Measurements from ENCODE around the gene PTPN1.
"Not testable (repeated sequence)": the region's sequence is repeated elsewhere in the genome, so short reads cannot be mapped to it uniquely, and the experiment has no call there.

PTPN1 gene

GRCh38 chr20:50533464-50533863 lies 23.3 kb downstream of the PTPN1 start:
- no peak overlapping the region for H3K4me3 ChIP-seq (ENCODE audit: low read length)
- no peak for TF ChIP-seq CTCF (conservative IDR thresholded peaks at IDR 0.05; ENCODE audit: low read length)
- no peak for DNase-seq (ENCODE audit: low read depth)

- peak; percentile 91 for DNase-seq (ENCODE audit: low read depth)
- H3K4me3 ChIP-seq (ENCODE audit: low read length), result no peak overlapping the region
- no peak for TF ChIP-seq CTCF (conservative IDR thresholded peaks at IDR 0.05; ENCODE audit: low read length)
These were observed 24.4 kb downstream of the PTPN1 start for GRCh38 chr20:50534567-50534966.

GRCh38 chr20:50535162-50535561 lies 25.0 kb downstream of the PTPN1 start:
- H3K4me3 ChIP-seq (ENCODE audit: low read length), result no peak overlapping the region
- no peak for DNase-seq (ENCODE audit: low read depth)
- TF ChIP-seq CTCF (conservative IDR thresholded peaks at IDR 0.05; ENCODE audit: low read length), result no peak

- no peak for DNase-seq (ENCODE audit: low read depth)
- no peak for TF ChIP-seq CTCF (conservative IDR thresholded peaks at IDR 0.05; ENCODE audit: low read length)
- no peak overlapping the region for H3K4me3 ChIP-seq (ENCODE audit: low read length)
These were observed 26.1 kb downstream of the PTPN1 start for GRCh38 chr20:50536333-50536732.

GRCh38 chr20:50537546-50538201 lies 27.5 kb downstream of the PTPN1 start:
- TF ChIP-seq CTCF (conservative IDR thresholded peaks at IDR 0.05; ENCODE audit: low read length), result no peak
- DNase-seq (ENCODE audit: low read depth), result no peak
- no peak overlapping the region for H3K4me3 ChIP-seq (ENCODE audit: low read length)

GRCh38 chr20:50538276-50538675 lies 28.1 kb downstream of the PTPN1 start:
- no peak for DNase-seq (ENCODE audit: low read depth)
- H3K4me3 ChIP-seq (ENCODE audit: low read length), result no peak overlapping the region
- no peak for TF ChIP-seq CTCF (conservative IDR thresholded peaks at IDR 0.05; ENCODE audit: low read length)

- not testable (repeated sequence) for DNase-seq (ENCODE audit: low read depth); H3K4me3 ChIP-seq (ENCODE audit: low read length)
These were observed 29.6 kb downstream of the PTPN1 start for GRCh38 chr20:50539798-50540197.
